Measurements from ENCODE around the gene LOXL3.

The LOXL3 gene

DNA sequence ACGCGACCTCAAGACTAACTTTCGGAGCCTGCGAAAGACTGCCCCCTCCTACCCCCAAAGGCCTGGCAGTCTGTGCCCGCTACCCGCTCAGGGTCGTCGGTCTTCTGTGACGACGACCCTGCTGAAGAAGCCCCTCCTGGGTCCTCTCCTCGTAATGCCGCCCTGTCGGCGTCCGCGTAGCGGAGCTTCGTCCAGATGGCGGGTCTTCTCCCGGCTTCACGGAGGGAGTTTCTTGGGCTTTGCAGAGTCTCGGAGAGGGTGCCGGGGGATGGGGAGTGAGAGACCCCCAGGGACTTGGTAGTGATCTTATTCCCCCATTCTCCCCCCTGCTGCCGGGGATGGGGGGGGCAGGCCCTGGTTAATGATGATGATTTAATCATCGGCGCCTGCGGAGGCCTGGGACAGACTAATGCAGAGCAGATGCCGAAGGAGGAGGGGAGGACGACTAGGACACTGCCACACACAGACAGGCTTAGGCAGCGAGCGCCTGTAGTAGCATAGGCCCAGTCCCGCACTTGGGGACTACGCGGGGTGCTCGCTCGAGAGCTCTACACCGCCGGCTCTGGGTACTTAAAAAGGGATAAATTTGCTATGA, 45.7 kb downstream of the LOXL3 start:
- CTCF ChIA-PET: interaction anchor here (0.9 kb wide), 1 partner anchor 72 kb away, joined by 4 read pairs; no protein-coding TSS in a partner anchor
- Histone ChIP-seq H3K4me1 (ENCODE audit: control insufficient read depth, insufficient read depth, low read length) (peaks cover 4% of the 10 kb centered on the region; the same call in 1 of the 2 replicates), H3K9me3 (ENCODE audit: control insufficient read depth, insufficient read depth, low read depth, low read length) (no peaks in the 10 kb centered on the region), H3K4me3 (ENCODE audit: low read depth, low read length) (peak overlapping the region; percentile 100), H3K36me3 (ENCODE audit: control insufficient read depth in 2 of 2, insufficient read depth in 1 of 2, low read length in 2 of 2) (peaks cover 4 to 20% of the 10 kb centered on the region in 2 experiments; a peak in 2 of 3 replicates), H3K27ac (ENCODE audit: extremely low read depth, low read depth, low read length) (peak overlapping the region; percentile 96)
- POLR2A ChIA-PET: interaction anchor here (1.7 to 3.3 kb wide), 6 partner anchors 13 to 50 kb away, joined by 4 to 18 read pairs (median 8); partner anchors contain the start of genes AUP1, DQX1, HTRA2 and WBP1
- TF ChIP-seq, protein P1, sequence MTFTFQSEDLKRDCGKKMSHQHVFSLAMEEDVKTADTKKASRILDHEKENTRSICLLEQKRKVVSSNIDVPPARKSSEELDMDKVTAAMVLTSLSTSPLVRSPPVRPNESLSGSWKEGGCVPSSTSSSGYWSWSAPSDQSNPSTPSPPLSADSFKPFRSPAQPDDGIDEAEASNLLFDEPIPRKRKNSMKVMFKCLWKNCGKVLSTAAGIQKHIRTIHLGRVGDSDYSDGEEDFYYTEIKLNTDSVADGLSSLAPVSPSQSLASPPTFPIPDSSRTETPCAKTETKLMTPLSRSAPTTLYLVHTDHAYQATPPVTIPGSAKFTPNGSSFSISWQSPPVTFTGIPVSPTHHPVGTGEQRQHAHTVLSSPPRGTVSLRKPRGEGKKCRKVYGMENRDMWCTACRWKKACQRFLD (tag by site-specific recombination; IDR thresholded peaks at IDR 0.05): no peak
- TF ChIP-seq, protein P2, sequence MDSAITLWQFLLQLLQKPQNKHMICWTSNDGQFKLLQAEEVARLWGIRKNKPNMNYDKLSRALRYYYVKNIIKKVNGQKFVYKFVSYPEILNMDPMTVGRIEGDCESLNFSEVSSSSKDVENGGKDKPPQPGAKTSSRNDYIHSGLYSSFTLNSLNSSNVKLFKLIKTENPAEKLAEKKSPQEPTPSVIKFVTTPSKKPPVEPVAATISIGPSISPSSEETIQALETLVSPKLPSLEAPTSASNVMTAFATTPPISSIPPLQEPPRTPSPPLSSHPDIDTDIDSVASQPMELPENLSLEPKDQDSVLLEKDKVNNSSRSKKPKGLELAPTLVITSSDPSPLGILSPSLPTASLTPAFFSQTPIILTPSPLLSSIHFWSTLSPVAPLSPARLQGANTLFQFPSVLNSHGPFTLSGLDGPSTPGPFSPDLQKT (IDR thresholded peaks at IDR 0.05; ENCODE audit: borderline replicate concordance, low read depth, low read length): no peak
- TF ChIP-seq ZNF184 (tag by site-specific recombination; IDR thresholded peaks at IDR 0.05): 0 out of 2 replicates have a peak, but pooled peaks have one; percentile 18
- TF ChIP-seq ZNF701 (tag by site-specific recombination; IDR thresholded peaks at IDR 0.05): no peak
- TF ChIP-seq, protein P3, sequence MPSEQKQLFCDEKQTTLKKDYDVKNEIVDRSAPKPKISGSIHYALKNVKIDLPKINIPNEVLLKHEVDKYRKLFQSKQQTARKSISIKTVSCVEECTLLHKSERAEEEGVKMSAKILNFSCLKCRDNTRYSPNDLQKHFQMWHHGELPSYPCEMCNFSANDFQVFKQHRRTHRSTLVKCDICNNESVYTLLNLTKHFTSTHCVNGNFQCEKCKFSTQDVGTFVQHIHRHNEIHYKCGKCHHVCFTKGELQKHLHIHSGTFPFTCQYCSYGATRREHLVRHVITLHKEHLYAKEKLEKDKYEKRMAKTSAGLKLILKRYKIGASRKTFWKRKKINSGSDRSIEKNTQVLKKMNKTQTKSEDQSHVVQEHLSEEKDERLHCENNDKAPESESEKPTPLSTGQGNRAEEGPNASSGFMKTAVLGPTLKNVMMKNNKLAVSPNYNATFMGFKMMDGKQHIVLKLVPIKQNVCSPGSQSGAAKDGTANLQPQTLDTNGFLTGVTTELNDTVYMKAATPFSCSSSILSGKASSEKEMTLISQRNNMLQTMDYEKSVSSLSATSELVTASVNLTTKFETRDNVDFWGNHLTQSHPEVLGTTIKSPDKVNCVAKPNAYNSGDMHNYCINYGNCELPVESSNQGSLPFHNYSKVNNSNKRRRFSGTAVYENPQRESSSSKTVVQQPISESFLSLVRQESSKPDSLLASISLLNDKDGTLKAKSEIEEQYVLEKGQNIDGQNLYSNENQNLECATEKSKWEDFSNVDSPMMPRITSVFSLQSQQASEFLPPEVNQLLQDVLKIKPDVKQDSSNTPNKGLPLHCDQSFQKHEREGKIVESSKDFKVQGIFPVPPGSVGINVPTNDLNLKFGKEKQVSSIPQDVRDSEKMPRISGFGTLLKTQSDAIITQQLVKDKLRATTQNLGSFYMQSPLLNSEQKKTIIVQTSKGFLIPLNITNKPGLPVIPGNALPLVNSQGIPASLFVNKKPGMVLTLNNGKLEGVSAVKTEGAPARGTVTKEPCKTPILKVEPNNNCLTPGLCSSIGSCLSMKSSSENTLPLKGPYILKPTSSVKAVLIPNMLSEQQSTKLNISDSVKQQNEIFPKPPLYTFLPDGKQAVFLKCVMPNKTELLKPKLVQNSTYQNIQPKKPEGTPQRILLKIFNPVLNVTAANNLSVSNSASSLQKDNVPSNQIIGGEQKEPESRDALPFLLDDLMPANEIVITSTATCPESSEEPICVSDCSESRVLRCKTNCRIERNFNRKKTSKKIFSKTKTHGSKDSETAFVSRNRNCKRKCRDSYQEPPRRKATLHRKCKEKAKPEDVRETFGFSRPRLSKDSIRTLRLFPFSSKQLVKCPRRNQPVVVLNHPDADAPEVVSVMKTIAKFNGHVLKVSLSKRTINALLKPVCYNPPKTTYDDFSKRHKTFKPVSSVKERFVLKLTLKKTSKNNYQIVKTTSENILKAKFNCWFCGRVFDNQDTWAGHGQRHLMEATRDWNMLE (tag by site-specific recombination; conservative IDR thresholded peaks at IDR 0.05; ENCODE audit: low read depth): no peak
- no peak for TF ChIP-seq ZNF16 (tag by site-specific recombination; IDR thresholded peaks at IDR 0.05; ENCODE audit: low read depth)
- no peak for TF ChIP-seq ZNF114 (tag by site-specific recombination; IDR thresholded peaks at IDR 0.05)
- TF ChIP-seq ZNF132 (tag by site-specific recombination; IDR thresholded peaks at IDR 0.05; ENCODE audit: borderline replicate concordance): no peak
- TF ChIP-seq ZNF585B (tag by site-specific recombination; IDR thresholded peaks at IDR 0.05): no peak
- TF ChIP-seq ZFP69B (tag by site-specific recombination; IDR thresholded peaks at IDR 0.05): no peak
- TF ChIP-seq ZSCAN30 (tag by site-specific recombination; IDR thresholded peaks at IDR 0.05): no peak
- no peak for TF ChIP-seq ZNF391 (tag by site-specific recombination; IDR thresholded peaks at IDR 0.05; ENCODE audit: borderline replicate concordance, low read depth)
- no peak for TF ChIP-seq ZNF133 (tag by site-specific recombination; IDR thresholded peaks at IDR 0.05)
- no peak for TF ChIP-seq ZNF366 (tag by site-specific recombination; conservative IDR thresholded peaks at IDR 0.05)
- TF ChIP-seq ZFP3 (tag by site-specific recombination; IDR thresholded peaks at IDR 0.05; ENCODE audit: low read depth): no peak
- TF ChIP-seq, protein P4, sequence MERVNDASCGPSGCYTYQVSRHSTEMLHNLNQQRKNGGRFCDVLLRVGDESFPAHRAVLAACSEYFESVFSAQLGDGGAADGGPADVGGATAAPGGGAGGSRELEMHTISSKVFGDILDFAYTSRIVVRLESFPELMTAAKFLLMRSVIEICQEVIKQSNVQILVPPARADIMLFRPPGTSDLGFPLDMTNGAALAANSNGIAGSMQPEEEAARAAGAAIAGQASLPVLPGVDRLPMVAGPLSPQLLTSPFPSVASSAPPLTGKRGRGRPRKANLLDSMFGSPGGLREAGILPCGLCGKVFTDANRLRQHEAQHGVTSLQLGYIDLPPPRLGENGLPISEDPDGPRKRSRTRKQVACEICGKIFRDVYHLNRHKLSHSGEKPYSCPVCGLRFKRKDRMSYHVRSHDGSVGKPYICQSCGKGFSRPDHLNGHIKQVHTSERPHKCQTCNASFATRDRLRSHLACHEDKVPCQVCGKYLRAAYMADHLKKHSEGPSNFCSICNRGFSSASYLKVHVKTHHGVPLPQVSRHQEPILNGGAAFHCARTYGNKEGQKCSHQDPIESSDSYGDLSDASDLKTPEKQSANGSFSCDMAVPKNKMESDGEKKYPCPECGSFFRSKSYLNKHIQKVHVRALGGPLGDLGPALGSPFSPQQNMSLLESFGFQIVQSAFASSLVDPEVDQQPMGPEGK (tag by site-specific recombination; IDR thresholded peaks at IDR 0.05): peak; percentile 78
- TF ChIP-seq, protein P5, sequence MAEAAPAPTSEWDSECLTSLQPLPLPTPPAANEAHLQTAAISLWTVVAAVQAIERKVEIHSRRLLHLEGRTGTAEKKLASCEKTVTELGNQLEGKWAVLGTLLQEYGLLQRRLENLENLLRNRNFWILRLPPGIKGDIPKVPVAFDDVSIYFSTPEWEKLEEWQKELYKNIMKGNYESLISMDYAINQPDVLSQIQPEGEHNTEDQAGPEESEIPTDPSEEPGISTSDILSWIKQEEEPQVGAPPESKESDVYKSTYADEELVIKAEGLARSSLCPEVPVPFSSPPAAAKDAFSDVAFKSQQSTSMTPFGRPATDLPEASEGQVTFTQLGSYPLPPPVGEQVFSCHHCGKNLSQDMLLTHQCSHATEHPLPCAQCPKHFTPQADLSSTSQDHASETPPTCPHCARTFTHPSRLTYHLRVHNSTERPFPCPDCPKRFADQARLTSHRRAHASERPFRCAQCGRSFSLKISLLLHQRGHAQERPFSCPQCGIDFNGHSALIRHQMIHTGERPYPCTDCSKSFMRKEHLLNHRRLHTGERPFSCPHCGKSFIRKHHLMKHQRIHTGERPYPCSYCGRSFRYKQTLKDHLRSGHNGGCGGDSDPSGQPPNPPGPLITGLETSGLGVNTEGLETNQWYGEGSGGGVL (tag by site-specific recombination; IDR thresholded peaks at IDR 0.05): peak; percentile 61
- TF ChIP-seq ZNF23 (tag by site-specific recombination; IDR thresholded peaks at IDR 0.05; ENCODE audit: borderline replicate concordance): no peak
- TF ChIP-seq, protein P6, sequence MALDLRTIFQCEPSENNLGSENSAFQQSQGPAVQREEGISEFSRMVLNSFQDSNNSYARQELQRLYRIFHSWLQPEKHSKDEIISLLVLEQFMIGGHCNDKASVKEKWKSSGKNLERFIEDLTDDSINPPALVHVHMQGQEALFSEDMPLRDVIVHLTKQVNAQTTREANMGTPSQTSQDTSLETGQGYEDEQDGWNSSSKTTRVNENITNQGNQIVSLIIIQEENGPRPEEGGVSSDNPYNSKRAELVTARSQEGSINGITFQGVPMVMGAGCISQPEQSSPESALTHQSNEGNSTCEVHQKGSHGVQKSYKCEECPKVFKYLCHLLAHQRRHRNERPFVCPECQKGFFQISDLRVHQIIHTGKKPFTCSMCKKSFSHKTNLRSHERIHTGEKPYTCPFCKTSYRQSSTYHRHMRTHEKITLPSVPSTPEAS (tag by site-specific recombination; IDR thresholded peaks at IDR 0.05): no peak
- TF ChIP-seq, protein P7, sequence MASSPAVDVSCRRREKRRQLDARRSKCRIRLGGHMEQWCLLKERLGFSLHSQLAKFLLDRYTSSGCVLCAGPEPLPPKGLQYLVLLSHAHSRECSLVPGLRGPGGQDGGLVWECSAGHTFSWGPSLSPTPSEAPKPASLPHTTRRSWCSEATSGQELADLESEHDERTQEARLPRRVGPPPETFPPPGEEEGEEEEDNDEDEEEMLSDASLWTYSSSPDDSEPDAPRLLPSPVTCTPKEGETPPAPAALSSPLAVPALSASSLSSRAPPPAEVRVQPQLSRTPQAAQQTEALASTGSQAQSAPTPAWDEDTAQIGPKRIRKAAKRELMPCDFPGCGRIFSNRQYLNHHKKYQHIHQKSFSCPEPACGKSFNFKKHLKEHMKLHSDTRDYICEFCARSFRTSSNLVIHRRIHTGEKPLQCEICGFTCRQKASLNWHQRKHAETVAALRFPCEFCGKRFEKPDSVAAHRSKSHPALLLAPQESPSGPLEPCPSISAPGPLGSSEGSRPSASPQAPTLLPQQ (tag by site-specific recombination; IDR thresholded peaks at IDR 0.05): 0 out of 2 replicates have a peak, but pooled peaks have one; percentile 10
- no peak for TF ChIP-seq ZNF658 (tag by site-specific recombination; IDR thresholded peaks at IDR 0.05)
- no peak for TF ChIP-seq GLI4 (tag by site-specific recombination; IDR thresholded peaks at IDR 0.05)
- TF ChIP-seq SCRT2 (tag by site-specific recombination; IDR thresholded peaks at IDR 0.05): no peak
